ENCODE results near the gene CPB2. TPM values are rescaled to one million over a fixed set of nuclear protein-coding genes. Genes with fewer than 3 reads are reported as not detected.

Gene CPB2
- total RNA-seq, 1 experiment from 2014 or later, result not detected

Other genes starting within 250 kb of the CPB2 start
- 12.3 and 12.4 TPM in 2 replicates for gene ZC3H13, start 52.3 kb downstream of the CPB2 start, total RNA-seq (2014; rRNA removed; shearing (Covaris generic))
- gene LCP1, start 77.1 kb upstream of the CPB2 start, total RNA-seq (2014; rRNA removed; shearing (Covaris generic)), result 13.3 and 13.5 TPM in 2 replicates
- gene LRRC63, start 106.9 kb upstream of the CPB2 start, total RNA-seq (2014; rRNA removed; shearing (Covaris generic)), result 0.22 and 0.29 TPM in 2 replicates